Stimulated activated CD8-positive, alpha-beta memory T cell treated with anti-CD3 and anti-CD28 coated beads, Interleukin-15, amount 100 ng/mL, for 4 hours (primary cell): Measurements from ENCODE around the gene C21orf58.
"Not testable (repeated sequence)": the region's sequence is repeated elsewhere in the genome, so short reads cannot be mapped to it uniquely, and the experiment has no call there.

Source experiments
- DNase-seq, 2 donors: peaks; one replicate each; pipeline ENCODE4 v3.0.0-alpha.2; 2020; ENCODE audit warnings: low read depth in 2 of 2

Gene C21orf58

GRCh38 chr21:46323710-46324389 lies at the start of gene C21orf58, which contains the start of gene PCNT:
Gene C21orf58, minus strand, starts transcription at chr21:46323870. Its CDS starts 1,132 bp downstream, at chr21:46322738.
Gene PCNT, plus strand, starts transcription at chr21:46324156. Its CDS starts 73 bp downstream, at chr21:46324229.
- peak; percentile 93 to 97 for DNase-seq

GRCh38 chr21:46372947-46373346 lies 49.3 kb upstream of the C21orf58 start:
- DNase-seq: not testable (repeated sequence)

GRCh38 chr21:46372014-46372485 lies 48.4 kb upstream of the C21orf58 start:
- no peak for DNase-seq

GRCh38 chr21:46371204-46372013 lies 47.7 kb upstream of the C21orf58 start:
- no peak for DNase-seq

GRCh38 chr21:46369520-46370235 lies 46.0 kb upstream of the C21orf58 start:
- no peak for DNase-seq

GRCh38 chr21:46368533-46369285 lies 45.0 kb upstream of the C21orf58 start:
- DNase-seq: peak in 1 of 2 donors; percentile 7

- DNase-seq: no peak
Observed at GRCh38 chr21:46366966-46367365, 43.3 kb upstream of the C21orf58 start.

- DNase-seq: no peak
Observed at GRCh38 chr21:46366561-46366960, 42.9 kb upstream of the C21orf58 start.

GRCh38 chr21:46366091-46366490 lies 42.4 kb upstream of the C21orf58 start:
- no peak for DNase-seq

GRCh38 chr21:46363698-46364097 lies 40.0 kb upstream of the C21orf58 start:
- DNase-seq: no peak

- no peak for DNase-seq
Observed at GRCh38 chr21:46362946-46363345, 39.3 kb upstream of the C21orf58 start.

- no peak for DNase-seq
Observed at GRCh38 chr21:46361935-46362334, 38.3 kb upstream of the C21orf58 start.

- no peak for DNase-seq
Observed at GRCh38 chr21:46361176-46361575, 37.5 kb upstream of the C21orf58 start.

GRCh38 chr21:46357684-46358425 lies 34.2 kb upstream of the C21orf58 start:
- DNase-seq: no peak

- DNase-seq: no peak
Observed at GRCh38 chr21:46357335-46357604, 33.6 kb upstream of the C21orf58 start.

- DNase-seq: no peak
Observed at GRCh38 chr21:46356494-46357334, 33.0 kb upstream of the C21orf58 start.

- no peak for DNase-seq
Observed at GRCh38 chr21:46356005-46356338, 32.3 kb upstream of the C21orf58 start.

- peak in 1 of 2 donors; percentile 11 for DNase-seq
Observed at GRCh38 chr21:46355161-46356004, 31.7 kb upstream of the C21orf58 start.

GRCh38 chr21:46354518-46354917 lies 30.8 kb upstream of the C21orf58 start:
- no peak for DNase-seq
